ENCODE results near the gene CHST12.

DNA sequence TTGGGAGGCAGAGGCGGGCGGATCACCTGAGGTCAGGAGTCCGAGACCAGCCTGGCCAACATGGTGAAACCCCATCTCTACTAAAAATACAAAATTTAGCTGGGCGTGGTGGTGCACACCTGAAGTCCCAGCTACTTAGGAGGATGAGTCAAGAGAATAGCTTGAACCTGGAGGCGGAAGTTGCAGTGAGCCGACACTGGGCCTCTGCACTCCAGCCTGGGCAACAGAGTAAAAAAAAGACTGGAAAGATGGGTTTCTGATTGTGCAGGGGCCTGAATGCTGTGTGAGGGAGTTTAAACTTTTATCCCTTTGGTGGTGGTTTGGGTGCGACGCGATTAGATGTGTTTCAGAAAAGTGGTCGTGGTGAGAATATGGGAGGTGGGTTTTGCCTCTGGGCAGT is 1.8 kb downstream of the CHST12 start:
- no peak for TF ChIP-seq YY1 (IDR thresholded peaks at IDR 0.05; ENCODE audit: low read depth, low read length)
- TF ChIP-seq EGR1 (IDR thresholded peaks at IDR 0.05; ENCODE audit: borderline replicate concordance in 1 of 2, low read depth in 2 of 2, low read length in 2 of 2) = no peak
- TF ChIP-seq SUZ12 (IDR thresholded peaks at IDR 0.05; ENCODE audit: unreplicated experiment) = no peak
- TF ChIP-seq, protein P1, sequence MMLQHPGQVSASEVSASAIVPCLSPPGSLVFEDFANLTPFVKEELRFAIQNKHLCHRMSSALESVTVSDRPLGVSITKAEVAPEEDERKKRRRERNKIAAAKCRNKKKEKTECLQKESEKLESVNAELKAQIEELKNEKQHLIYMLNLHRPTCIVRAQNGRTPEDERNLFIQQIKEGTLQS (IDR thresholded peaks at IDR 0.05; ENCODE audit: borderline replicate concordance, extremely low read depth, low read depth, low read length) = no peak
- TF ChIP-seq, protein P2, sequence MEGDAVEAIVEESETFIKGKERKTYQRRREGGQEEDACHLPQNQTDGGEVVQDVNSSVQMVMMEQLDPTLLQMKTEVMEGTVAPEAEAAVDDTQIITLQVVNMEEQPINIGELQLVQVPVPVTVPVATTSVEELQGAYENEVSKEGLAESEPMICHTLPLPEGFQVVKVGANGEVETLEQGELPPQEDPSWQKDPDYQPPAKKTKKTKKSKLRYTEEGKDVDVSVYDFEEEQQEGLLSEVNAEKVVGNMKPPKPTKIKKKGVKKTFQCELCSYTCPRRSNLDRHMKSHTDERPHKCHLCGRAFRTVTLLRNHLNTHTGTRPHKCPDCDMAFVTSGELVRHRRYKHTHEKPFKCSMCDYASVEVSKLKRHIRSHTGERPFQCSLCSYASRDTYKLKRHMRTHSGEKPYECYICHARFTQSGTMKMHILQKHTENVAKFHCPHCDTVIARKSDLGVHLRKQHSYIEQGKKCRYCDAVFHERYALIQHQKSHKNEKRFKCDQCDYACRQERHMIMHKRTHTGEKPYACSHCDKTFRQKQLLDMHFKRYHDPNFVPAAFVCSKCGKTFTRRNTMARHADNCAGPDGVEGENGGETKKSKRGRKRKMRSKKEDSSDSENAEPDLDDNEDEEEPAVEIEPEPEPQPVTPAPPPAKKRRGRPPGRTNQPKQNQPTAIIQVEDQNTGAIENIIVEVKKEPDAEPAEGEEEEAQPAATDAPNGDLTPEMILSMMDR (IDR thresholded peaks at IDR 0.05 in 2 of 3, conservative IDR thresholded peaks at IDR 0.05 in 1 of 3; ENCODE audit: control insufficient read depth in 2 of 3, extremely low read depth in 1 of 3, insufficient read depth in 1 of 3, low read depth in 3 of 3, low read length in 3 of 3) = no peak
- TF ChIP-seq CREM (IDR thresholded peaks at IDR 0.05; ENCODE audit: low read depth) = no peak
- TF ChIP-seq RAD21 (IDR thresholded peaks at IDR 0.05; ENCODE audit: insufficient read depth, low read depth, low read length) = no peak
- TF ChIP-seq RBBP5 (conservative IDR thresholded peaks at IDR 0.05) = no peak
- TF ChIP-seq, protein P3, sequence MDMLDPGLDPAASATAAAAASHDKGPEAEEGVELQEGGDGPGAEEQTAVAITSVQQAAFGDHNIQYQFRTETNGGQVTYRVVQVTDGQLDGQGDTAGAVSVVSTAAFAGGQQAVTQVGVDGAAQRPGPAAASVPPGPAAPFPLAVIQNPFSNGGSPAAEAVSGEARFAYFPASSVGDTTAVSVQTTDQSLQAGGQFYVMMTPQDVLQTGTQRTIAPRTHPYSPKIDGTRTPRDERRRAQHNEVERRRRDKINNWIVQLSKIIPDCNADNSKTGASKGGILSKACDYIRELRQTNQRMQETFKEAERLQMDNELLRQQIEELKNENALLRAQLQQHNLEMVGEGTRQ (IDR thresholded peaks at IDR 0.05; ENCODE audit: borderline replicate concordance, low read depth, low read length) = no peak
- TF ChIP-seq POU2F2 (IDR thresholded peaks at IDR 0.05; ENCODE audit: borderline replicate concordance, low read depth, low read length) = no peak
- no peak for TF ChIP-seq RELA (IDR thresholded peaks at IDR 0.05; ENCODE audit: borderline replicate concordance, partially characterized antibody)
- TF ChIP-seq DPF2 (IDR thresholded peaks at IDR 0.05) = no peak

All from GM12878 (cell line).